NCI-H510A treated with DMSO at 0.1 percent for 48 hours (cell line): Measurements from ENCODE around the gene PTPRN2.

Experiments
- DNase-seq: peaks from one replicate; lab custom pipeline; 2025; lab: John Stamatoyannopoulos, UW

Gene PTPRN2

GRCh38 chr7:157646551-157646950, 941.1 kb downstream of the PTPRN2 start:
- no peak for DNase-seq

DNA sequence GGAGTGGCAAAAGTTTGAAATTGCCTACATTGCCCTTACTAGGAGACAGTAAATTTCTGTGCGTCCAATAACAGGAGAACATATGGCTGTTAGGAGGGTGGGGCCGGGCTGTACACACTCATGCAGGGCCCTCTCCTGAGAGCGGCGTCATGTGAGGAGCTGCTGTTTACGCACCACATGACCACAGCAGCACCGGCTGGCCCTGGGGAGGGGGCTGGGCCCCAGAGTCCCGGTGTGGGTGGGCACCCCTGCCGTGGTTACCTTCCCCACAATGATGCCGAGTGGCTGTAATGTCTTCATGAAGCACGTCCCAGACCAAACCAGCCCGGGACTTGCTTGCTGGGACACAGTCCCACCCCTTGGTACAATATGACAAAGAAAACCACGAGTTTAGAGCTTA, 942.1 kb downstream of the PTPRN2 start:
- DNase-seq, result no peak

- DNase-seq, result no peak
Observed at GRCh38 chr7:157644946-157645345, 942.7 kb downstream of the PTPRN2 start.

GRCh38 chr7:157643525-157643970, 944.1 kb downstream of the PTPRN2 start:
- no peak for DNase-seq

DNA sequence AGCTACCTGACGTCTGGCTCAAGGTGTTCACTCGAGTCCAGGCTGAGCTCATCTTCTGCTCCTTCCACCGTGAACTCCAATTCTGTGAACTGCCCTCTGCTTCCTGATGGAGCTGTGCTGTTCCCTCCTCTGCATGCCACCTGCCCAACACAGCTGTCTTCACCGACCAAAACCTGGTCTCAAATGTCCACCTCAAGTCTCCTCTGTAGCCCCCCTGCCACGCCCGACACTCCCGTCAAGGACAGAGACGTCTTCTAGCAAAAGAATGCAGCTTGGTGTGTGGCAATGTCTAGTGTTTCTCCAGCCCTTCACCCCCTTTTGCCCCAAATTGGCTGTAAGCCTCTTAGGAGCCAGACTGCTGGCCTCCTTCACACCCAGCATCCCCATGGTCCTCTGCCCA, 945.8 kb downstream of the PTPRN2 start:
- no peak for DNase-seq

DNA sequence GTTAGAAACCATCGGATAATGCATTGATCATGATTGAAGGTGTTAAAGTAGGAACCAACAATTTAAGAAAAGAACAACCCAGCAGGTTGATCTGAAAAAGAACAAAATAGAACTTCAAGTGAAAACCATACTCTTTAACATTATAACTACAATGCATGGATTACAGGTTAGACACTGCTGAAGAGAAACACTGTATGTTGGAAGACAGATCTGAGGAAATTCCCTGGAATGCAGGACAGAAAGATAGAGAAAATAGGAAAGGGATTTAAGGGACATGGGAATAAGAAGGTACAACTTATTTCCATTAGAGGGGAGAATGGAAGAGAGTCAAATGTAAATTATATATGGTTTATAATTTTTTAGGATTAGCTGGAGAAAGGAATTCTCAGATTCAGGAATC, 947.5 kb downstream of the PTPRN2 start:
- no peak for DNase-seq

GRCh38 chr7:157638563-157638962, 949.1 kb downstream of the PTPRN2 start:
- no peak for DNase-seq

DNA sequence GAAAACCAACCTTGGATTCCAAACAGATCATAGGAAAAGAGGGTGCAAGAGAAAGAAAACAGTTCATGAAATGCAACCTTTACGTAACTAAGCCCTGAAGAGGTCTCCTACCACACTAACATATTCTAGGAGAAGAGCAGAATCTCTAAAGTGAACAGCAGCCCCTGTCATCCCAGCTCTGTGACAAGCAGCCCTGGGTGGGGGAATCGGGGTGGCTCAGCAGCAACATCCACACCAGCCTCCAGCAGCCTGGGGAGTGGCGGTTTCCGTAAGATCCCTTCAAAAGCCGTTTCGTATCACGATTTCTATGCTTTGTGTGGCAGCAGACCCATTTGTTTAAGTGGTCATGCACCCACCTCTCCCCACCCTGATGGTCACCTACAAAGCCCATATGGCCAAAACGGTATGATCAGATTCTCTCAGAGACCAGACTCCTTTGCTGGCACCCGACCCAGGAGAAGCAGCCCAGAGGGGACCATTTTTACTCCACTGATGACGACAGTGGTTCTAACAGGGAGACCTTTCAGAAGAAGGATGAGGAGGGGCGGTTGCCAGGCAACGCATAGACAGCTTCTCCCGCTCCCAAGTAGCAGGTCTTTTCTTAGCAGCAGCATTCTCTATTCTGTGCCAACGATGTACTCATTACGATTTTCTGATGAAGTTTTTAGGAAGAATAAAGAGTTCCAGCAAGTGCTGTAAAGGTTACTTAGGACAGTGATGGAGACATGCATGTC, 950.2 kb downstream of the PTPRN2 start:
- DNase-seq, result no peak

GRCh38 chr7:157635669-157636068, 952.0 kb downstream of the PTPRN2 start:
- no peak for DNase-seq

DNA sequence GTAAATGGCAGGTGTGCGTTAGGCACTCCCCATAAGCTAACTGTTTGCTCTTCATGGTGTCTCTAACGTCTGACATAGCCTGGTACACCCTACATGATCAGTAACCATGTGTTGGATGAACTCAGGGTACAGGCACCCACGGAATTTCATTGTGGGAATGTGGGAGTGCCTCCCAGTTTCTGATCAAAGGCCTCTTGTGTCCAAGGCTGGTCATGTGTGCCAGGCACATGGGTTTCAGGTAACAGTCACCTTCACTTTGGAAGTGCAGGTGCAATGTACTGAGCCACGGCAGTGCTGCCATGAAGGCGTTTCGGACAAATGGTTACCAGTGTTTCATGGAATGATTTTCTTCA, 952.5 kb downstream of the PTPRN2 start:
- DNase-seq, result no peak

DNA sequence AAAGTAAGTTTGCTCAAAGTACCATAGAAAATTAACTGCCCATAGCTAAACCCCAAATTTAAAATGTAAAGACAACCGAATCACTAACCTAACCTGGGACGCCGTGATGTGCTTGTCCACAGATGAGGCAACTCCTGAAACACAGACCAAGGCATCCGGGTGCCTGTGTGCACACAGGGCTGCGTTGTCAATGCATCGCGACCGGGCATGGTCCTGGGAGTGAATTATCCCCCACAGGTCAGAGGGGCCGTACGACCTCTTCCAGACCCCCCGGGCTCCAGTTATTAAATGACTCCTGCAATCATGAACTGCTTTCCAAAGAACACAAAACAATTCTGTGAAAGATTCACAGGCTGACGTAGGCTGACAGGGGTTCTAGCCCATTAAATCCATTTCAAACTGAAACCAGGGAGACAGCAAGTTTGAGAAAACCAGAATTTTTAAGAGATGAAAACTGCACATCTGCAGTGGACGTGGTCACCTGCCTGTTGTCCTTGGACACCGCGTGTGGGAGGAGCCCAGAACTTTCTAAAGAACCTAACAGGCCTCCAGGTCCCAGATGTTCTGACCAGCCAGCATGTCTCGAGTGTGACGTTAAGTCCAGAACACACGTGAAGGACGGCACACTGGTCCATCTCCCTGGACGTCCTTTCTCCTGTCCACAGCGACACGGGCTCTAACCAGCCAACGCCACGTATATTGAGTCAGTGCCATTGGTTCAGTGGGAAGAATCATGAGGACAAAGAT, 953.0 kb downstream of the PTPRN2 start:
- DNase-seq, result no peak

GRCh38 chr7:157633465-157634185, 954.0 kb downstream of the PTPRN2 start:
- DNase-seq, result no peak

- DNase-seq, result no peak
Observed at GRCh38 chr7:157630301-157630853, 957.2 kb downstream of the PTPRN2 start.

GRCh38 chr7:157628456-157628855, 959.2 kb downstream of the PTPRN2 start:
- no peak for DNase-seq

GRCh38 chr7:157627646-157628045, 960.0 kb downstream of the PTPRN2 start:
- no peak for DNase-seq

DNA sequence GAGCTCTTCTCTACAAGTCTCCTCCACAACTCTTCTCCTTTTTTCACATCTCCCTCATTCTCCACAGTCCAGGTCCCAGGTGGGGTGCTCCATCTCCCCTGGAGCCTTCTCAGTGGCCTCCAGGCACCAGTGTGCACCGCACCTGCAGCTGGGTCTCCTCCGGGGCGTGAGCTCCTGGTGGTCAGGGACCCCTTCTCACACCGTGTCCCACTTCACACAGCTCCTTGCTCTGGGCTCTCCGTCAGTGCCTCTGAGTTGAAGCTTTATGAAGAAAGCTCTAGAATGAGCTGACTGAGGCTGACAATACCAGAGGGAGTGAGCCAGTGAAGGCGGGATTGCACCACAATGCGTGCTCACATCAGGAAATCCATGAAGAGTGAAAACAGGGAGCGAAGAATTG, 960.6 kb downstream of the PTPRN2 start:
- no peak for DNase-seq

DNA sequence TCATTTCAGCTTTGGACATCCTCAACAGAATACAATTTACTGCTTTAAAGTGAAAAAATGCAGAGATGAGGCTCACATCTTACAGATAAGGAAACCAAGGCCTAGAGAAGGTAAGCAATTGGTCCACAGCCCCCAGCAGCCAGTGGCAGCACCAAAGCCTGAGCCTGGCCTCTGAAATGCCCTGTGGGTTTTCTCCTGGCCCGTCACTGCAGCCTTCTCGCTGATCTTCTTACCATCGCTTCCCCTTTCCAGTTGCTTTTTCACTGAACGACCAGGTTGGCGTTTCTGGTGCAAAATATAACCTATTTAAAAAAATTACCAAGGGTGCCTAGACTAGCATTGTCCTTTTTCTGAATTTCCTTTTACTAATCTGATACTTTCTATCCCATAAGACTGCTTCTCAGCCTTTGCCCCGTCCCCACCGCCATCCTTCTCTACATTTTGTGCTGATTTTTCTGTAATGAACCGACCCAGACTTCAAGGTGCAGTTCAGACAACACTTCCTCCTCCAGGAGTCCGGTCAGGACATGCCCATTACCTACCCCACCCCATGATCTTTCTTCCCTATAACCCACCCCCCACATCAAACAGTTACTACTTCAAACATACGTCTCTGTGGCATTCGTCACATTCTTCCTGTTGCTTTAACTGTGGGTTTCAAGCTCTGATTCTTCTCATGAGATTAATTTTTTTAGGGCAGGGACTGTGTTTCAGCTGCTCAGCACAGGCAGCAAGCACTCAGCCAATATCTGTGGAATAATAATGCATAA, 961.5 kb downstream of the PTPRN2 start:
- no peak for DNase-seq

DNA sequence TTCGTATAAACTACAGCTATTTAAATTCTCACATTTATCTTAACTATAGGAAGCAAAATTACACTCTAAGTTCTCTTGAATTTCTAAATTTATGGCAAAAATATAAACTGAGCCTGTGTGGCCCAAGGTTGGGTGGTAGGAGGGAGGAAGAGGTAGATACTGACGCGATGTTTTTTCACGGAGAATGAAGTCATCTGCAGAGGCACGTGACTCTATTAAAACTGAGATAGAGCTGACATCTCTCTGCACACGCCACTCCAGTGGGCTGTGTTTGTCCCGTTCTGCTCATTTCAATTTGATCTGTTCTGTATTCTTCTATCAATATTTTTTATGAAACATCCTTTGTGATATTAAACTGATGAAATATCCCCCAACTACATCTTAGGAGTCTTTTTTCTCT, 964.1 kb downstream of the PTPRN2 start:
- no peak for DNase-seq

DNA sequence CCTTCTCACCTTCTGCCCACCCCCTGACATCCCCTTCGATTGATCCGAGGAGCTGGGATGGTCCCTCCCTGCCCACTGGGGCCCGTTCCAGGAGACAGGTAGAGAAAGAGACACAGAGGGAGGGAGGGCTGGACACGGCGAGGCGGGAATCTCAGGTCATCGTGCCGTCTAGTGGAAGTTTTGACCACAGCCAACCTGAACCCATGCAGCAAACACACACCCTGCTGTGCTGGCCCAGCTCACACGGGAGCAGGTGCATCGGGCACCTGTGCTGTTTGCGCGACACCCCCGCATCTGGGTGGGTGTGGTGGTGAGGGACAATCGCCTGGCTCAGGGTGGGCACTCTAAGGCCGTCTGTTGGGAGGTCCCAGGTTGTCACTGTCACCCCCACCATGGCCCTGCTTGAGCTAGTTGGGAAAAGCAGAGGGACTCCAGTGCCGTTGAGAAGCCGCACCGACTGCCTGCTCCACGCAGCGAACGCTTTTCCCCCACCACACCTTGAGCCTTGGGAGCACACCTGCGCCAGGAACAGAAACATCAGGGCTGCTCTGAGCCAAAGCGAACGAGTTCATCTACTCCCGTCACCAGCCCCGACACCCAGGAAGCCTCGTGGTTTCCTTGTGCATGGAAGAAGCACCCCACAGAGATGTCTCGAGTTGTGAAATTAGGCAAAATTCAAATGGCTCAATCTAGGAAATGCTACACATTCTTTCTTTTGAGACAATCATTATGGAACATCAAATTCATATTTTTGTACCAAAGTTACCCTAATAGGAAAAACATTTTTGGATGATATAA, 965.0 kb downstream of the PTPRN2 start:
- DNase-seq, result no peak

GRCh38 chr7:157622000-157622399, 965.6 kb downstream of the PTPRN2 start:
- DNase-seq, result no peak

DNA sequence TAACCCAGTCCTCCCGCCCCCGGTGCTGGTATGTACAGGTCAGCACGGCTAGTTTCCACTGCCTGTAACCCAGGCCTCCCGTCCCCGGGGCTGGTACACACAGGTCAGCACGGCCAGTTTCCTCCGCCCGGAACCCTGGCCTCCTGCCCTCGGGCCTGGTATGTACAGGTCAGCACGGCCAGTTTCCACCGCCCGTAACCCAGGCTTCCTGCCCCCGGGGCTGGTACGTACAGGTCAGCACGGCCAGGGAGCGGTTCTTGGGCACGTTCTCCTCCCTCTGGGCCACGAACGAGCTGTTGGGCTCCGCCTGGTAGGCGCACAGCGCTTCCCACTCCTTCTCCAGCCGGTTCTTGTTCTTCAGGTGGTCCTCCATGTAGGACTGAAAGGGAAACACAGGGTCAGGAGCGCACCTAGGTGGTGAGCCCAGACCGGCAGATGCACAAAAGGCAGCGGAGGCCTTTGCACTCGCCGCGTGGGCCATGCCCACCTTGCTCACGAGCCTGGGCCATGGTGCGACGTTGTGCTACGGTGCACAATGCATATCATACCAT, 966.4 kb downstream of the PTPRN2 start:
- DNase-seq, result no peak
